RWPE1 (cell line): ENCODE results near the gene UBL7.
"Not testable (repeated sequence)": the region's sequence is repeated elsewhere in the genome, so short reads cannot be mapped to it uniquely, and the experiment has no call there.

ENCODE experiments used
- CTCF ChIA-PET: fragments of 350-600 bp; sonication (Branson Sonifier 250); formaldehyde crosslinking; extraction: SDS; loops from one replicate; lab custom pipeline; 2021; lab: Yijun Ruan, JAX
- POLR2A ChIA-PET: fragments of 400-600 bp; formaldehyde crosslinking; extraction: SDS; loops from one replicate; lab custom pipeline; 2020; ENCODE audit warnings: antibody characterized with exemption; ENCODE audit not compliant: low non-redundant PET; lab: Yijun Ruan, JAX
- DNase-seq: peaks from one replicate; pipeline ENCODE4 v3.0.0; 2012; ENCODE audit warnings: low spot score
- H3K27ac ChIP-seq: fragments of 450-650 bp; 2 replicates; pipeline ENCODE4 v1.5.1; 2017
- CTCF ChIP-seq: fragments of 450-650 bp; conservative IDR thresholded peaks from 2 replicates; pipeline ENCODE4 v1.5.1; 2017; ENCODE audit warnings: low read depth, mild to moderate bottlenecking

The UBL7 gene

GRCh38 chr15:74464897-74465296, 3.9 kb upstream of the UBL7 start:
- no peak for DNase-seq
- ChIA-PET CTCF (no interaction called here), POLR2A (no interaction called here)
- TF ChIP-seq CTCF = no peak
- no peak overlapping the region for H3K27ac ChIP-seq

GRCh38 chr15:74464216-74464615, 3.3 kb upstream of the UBL7 start:
- no peak overlapping the region for H3K27ac ChIP-seq
- TF ChIP-seq CTCF = no peak
- ChIA-PET POLR2A (no interaction called here), CTCF (no interaction called here)
- no peak for DNase-seq

GRCh38 chr15:74463634-74464033, 2.7 kb upstream of the UBL7 start:
- ChIA-PET POLR2A (no interaction called here), CTCF (no interaction called here)
- TF ChIP-seq CTCF = no peak
- H3K27ac ChIP-seq = no peak overlapping the region
- no peak for DNase-seq

- TF ChIP-seq CTCF = no peak
- POLR2A ChIA-PET = no interaction called here
- peak; percentile 35 for DNase-seq
- CTCF ChIA-PET = interaction anchor here (0.6 to 1.9 kb wide), 3 partner anchors 23 to 260 kb away, joined by 3 to 10 read pairs (median 5); no protein-coding TSS in a partner anchor
- H3K27ac ChIP-seq = peak overlapping the region; percentile 89
Observed at GRCh38 chr15:74461847-74462511, 1.0 kb upstream of the UBL7 start.

- H3K27ac ChIP-seq = no peak overlapping the region
- no peak for TF ChIP-seq CTCF
- peak; percentile 5 for DNase-seq
- CTCF ChIA-PET = interaction anchor here (0.6 to 1.9 kb wide), 4 partner anchors 29 to 545 kb away, joined by 3 to 5 read pairs (median 4); no protein-coding TSS in a partner anchor
- POLR2A ChIA-PET = interaction anchor here (0.8 kb wide), 1 partner anchor 85 kb away, joined by 4 read pairs; no protein-coding TSS in a partner anchor
Observed at GRCh38 chr15:74460298-74460697, 662 bp downstream of the UBL7 start.

- DNase-seq, POLR2A ChIA-PET, H3K27ac ChIP-seq: not testable (repeated sequence)
Observed at GRCh38 chr15:74459798-74460197, 1.2 kb downstream of the UBL7 start.

GRCh38 chr15:74458473-74458872, 2.5 kb downstream of the UBL7 start:
- POLR2A ChIA-PET = no interaction called here
- CTCF ChIA-PET = no interaction called here
- TF ChIP-seq CTCF = no peak
- no peak for DNase-seq
- no peak overlapping the region for H3K27ac ChIP-seq

More at GRCh38 chr15:74459798-74460197, 1.2 kb downstream of the UBL7 start:
- CTCF ChIA-PET = not testable (repeated sequence)

- H3K27ac ChIP-seq, POLR2A ChIA-PET, DNase-seq: not testable (repeated sequence)
- CTCF ChIA-PET = interaction anchor here (1.0 kb wide), 1 partner anchor 75 kb away, joined by 4 read pairs; no protein-coding TSS in a partner anchor
Observed at GRCh38 chr15:74457036-74457435, 3.9 kb downstream of the UBL7 start.
